Left lobe of liver (tissue), 2 donors: ENCODE results near the gene USP12. TPM values are rescaled to one million over a fixed set of nuclear protein-coding genes. Genes with fewer than 3 reads are reported as not detected.

Experiments
- ATAC-seq: fragments of 200-7000 bp; cut with Tn5 transposase; one replicate; pipeline ENCODE4 v1.9.1; 2020; ENCODE audit warnings: mild to moderate bottlenecking, moderate library complexity
- DNase-seq: peaks from one replicate; pipeline ENCODE4 v3.0.0-alpha.2; 2020; ENCODE audit warnings: low spot score
- total RNA-seq: library from RNA; stranded (reverse); gene quantifications from one replicate; pipeline ENCODE4 v1.2.1, GENCODE V29; 2021
- donor health status: DM: no; HTN: no; CAD: no; lungs with moderate emphysema.
- donor health status: DM: no; HTN: yes; CAD: no.

USP12 gene
- total RNA-seq, 1 donor from 2014 or later, result 11.5 TPM

- DNase-seq, result no peak
- ATAC-seq, result no peak
Observed at GRCh38 chr13:27186295-27186694, 14.7 kb upstream of the USP12 start.

DNA sequence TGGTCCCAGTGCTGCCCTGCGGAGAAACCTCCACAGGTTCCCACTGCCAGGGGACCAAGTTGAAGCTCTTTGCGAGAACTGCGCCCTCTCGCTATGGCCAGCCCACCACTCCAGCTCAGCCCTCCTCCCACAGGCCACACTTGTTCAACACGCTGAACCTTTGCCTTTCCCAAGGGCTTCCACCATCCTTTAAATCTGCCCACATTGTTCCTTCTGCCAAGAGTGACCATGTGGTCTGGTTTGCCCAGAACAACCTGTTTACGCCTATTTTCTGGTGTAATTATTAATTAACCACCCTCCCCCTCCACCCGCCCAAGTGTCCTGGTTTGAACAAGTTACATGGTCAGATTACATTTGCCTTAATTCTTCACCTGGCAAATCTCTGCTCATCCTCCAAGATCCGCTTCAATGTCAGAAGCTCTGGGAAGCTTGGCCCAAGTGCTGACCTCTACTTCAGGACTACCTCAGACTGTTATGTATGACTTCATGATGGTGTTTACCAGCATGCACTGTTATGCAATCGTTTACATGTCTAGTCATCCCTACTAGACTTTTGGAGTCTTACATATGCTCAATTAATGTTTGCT lies 12.0 kb upstream of the USP12 start:
- DNase-seq, result peak; percentile 85
- ATAC-seq, result peak; percentile 85

GRCh38 chr13:27182844-27183497 lies 11.4 kb upstream of the USP12 start:
- DNase-seq (peak; percentile 89), ATAC-seq (peak; percentile 88)

GRCh38 chr13:27182054-27182453 lies 10.4 kb upstream of the USP12 start:
- DNase-seq, result no peak
- ATAC-seq, result no peak

DNA sequence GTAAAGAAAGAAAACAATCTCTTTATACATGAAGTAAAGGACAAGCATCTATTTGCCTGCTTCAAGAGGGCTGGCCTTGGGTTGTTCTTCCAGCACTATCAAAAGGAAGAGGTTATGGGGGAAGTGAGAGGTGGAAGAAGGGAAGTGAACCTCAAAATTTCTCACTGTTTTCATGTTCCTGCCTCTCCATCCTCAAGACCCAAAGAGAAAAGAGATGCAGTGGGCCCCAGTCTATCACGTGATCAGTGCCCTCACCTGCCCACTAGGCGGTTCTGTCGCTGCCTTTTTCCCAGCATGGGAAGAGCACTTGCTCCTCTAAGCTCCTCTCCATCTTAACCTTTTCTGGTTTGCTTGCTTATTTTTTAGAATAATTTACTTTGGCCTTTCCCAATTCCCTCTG lies 6.2 kb upstream of the USP12 start:
- DNase-seq (no peak), ATAC-seq (no peak)

- ATAC-seq (no peak), DNase-seq (no peak)
Observed at GRCh38 chr13:27176470-27177410, 5.1 kb upstream of the USP12 start.

DNA sequence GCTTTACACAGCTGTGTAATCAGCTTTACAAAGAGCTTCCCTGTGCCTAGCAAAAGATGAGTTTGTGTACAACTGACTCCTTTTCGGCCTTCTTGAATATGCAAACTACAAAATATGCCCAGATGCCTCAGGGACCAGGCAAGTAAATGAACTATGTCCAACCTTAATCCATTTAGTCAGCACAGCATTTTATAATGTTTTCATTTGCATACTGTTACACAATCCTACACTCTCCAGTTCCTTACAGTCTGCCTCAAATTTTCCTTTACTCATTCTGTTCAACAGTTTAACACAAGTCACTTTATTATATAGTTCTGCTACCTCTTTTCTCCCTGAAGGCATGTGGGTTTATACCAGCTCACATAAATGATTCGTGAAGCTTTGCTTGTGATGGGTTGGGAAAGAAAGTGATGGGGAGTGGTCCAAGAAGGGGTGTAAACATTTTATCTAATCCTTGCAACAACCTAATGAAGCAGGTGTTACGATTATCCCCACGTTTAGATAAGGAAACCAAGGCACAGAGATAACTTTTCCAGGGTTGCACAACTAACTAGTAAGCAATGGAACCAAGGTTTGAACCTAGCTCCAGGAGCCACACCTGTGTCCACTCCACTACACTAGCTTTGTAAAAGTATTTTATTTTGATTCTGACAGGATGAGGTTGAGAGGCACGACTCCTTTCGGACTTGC lies 3.3 kb upstream of the USP12 start:
- DNase-seq (no peak), ATAC-seq (no peak)

GRCh38 chr13:27172495-27172842 lies 858 bp upstream of the USP12 start:
- DNase-seq (no peak), ATAC-seq (no peak)

GRCh38 chr13:27171827-27172494 lies 350 bp upstream of the USP12 start:
- ATAC-seq (peak; percentile 93), DNase-seq (peak; percentile 96)

- ATAC-seq (peak; percentile 28), DNase-seq (peak; percentile 65)
Observed at GRCh38 chr13:27170516-27171243, 931 bp downstream of the USP12 start.

DNA sequence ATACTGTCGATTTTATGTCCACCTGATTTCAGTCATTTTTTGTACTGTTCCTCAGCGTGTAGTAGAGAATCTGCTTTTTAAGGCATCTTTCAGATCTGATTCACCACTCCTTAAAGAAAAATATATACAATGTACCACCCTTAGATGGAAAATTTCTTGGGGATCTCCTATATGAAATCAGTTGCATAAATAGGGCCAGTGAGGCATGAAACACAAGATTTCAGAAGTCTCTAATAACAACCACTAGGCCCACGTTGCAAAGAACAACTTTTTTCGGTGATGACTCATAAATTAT lies 1.4 kb downstream of the USP12 start:
- ATAC-seq, result no peak
- no peak for DNase-seq

- ATAC-seq (no peak), DNase-seq (no peak)
Observed at GRCh38 chr13:27168906-27169657, 2.5 kb downstream of the USP12 start.

DNA sequence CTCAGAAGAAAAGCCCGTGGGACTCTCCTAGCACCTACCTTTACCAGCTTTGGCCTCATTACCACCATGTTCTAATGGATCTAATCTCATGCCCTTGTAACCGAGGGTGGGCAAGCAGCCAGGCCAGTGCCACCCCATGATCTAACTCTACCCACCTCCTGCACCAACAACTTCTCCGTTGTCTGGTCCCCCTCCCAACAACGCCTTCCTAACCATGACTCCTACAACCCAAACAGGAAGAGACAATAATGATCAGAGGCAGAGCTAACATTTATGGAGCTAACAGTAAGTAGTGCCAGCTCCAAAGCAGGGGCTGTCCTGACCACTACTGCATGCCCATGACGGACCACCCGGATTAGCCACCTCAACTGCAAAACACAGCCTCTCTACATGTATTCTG lies 3.5 kb downstream of the USP12 start:
- no peak for ATAC-seq
- DNase-seq, result no peak

GRCh38 chr13:27166313-27166712 lies 5.3 kb downstream of the USP12 start:
- ATAC-seq (no peak), DNase-seq (no peak)

DNA sequence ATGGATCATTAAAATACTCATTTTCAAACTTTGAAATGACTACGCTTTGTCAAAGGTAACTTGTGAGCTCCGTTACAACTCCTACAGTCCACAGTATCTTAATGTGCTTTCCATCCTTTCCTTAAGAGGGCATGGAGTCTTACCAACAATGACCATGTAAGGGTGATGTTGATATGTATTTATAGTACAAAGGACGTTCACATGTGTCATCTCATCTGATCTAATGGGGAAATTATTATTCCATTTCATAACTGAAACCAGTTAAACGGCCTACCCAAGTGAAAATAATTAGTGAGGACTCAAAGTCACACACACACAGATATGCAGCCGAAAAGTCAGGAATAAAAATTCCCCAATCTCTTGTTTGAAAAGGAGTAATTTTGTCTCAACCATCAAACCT lies 9.6 kb downstream of the USP12 start:
- DNase-seq (no peak), ATAC-seq (no peak)

- DNase-seq (no peak), ATAC-seq (no peak)
Observed at GRCh38 chr13:27161423-27161822, 10.2 kb downstream of the USP12 start.

- ATAC-seq (no peak), DNase-seq (no peak)
Observed at GRCh38 chr13:27160657-27161295, 10.8 kb downstream of the USP12 start.

GRCh38 chr13:27159806-27160563 lies 11.6 kb downstream of the USP12 start:
- ATAC-seq (no peak), DNase-seq (no peak)
